Stimulated activated CD4-positive, alpha-beta T cell treated with anti-CD3 and anti-CD28 coated beads, Interleukin-15, amount 100 ng/mL, for 1 hour (primary cell): ENCODE results near the gene VARS2.

Experiments
- DNase-seq, 2 donors: peaks; one replicate each; pipeline ENCODE4 v3.0.0-alpha.2; 2020; ENCODE audit warnings: low read depth in 1 of 2, low spot score in 1 of 2

VARS2 gene

DNA sequence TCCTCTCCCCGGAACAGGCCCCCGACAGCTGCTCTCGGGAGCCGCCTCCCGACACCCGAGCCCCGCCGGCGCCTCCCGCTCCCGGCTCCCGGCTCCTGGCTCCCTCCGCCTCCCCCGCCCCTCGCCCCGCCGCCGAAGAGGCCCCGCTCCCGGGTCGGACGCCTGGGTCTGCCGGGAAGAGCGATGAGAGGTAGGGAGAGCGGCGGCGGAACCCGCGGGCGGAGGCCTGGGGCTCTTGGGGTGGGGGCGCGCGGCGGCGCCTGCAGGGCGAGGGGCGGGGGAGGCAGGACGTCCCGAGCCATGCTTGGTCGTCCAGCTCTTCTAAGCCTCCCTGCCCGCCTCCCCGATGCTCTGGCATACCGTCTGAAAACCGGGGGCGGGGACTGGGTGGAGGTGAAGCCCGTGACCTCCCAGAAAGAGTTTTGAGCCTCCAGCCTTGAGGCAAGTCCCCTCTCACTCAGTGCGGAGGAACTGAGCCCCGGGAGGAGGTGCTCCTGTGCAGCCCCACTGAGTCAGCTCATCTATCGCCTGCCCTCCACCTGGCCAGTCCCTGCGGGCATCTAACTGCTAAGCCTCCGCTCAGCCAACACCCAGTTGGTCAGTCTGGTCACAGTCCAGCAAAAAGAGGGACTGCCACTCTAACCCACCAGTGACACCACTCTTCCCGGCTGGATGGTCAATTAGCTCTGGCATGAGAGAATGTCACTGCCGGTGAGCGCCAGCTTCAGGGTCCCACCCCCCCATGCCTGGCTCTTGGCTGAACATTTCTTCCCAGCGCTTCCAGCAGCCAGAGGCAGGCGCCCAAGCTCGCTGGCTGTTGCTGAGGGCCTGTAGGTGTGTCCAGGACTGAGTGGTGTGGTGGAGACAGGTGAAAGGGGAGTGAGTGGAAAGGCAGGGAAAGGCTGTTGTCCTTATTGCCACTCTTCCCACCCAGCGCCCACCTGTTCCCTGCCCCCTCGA, 29.2 kb upstream of the VARS2 start:
- no peak for DNase-seq

DNA sequence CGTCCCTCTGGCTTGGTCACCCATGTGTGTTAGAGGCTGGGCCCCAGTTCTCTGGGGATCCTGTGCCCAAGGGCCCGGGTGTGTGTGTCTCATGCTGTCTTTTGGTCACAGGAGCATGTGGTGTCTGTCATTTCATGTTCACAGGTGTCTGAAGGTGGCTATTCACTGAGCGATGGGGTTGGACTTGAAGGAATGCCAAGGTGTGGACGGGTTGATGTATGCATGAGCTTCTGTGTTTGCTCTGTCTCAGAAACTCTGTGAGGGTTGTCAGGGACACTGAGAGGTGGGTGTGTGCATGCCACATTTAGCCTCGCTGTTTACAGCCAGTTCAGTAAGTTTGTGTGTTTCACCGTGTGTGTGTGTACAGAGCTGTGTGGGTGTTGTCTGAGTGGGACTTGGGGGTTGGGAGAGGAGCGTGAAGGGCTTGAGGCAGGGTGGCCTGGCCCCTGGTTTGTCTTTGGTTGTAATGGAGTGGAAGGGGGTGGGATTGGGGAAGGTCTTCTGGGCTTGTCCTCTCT, 28.5 kb upstream of the VARS2 start:
- no peak for DNase-seq

DNA sequence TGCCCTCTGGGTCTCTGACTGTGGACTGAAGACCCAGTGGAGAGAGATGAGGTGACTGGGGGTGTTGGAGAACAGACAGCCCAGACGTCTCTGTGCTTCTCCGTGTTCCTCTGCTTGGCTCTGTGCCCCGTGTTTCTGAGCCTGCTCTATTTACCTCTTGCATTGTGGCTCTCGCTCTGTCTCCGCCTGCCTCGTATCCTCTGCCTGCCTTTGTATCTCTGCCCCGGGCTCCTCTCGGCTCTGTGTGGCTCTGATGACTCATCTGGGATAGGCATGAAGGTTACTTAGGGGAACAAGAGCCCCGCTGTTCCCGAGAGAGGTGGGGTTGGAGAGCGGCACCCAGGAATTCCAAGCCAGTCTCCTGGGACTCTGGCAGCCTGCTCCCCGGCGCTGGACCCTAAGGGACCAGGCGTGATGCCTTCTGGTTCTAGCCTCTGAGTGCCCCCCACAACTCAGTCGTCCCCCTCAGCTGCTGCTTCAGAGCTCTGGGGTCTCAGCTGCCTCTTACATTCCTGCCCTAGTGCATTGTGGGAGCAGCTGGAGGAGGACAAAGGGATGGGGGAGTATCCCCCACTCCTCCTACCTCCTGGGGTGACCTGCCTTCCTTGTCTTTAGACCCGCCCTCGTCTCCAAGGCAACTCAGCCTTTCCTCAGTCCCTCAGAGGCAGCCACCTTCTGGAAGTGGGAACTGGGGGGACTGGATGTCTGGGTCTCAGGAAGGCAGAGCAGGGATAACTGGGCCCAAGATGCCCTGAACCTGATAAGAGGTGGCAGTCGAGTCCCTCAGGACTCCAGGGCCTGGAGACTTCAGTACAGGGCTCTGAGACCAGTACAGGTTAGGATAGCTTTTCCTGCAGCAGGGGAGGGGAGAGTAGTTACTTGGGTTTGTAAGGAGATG, 27.8 kb upstream of the VARS2 start:
- no peak for DNase-seq

DNA sequence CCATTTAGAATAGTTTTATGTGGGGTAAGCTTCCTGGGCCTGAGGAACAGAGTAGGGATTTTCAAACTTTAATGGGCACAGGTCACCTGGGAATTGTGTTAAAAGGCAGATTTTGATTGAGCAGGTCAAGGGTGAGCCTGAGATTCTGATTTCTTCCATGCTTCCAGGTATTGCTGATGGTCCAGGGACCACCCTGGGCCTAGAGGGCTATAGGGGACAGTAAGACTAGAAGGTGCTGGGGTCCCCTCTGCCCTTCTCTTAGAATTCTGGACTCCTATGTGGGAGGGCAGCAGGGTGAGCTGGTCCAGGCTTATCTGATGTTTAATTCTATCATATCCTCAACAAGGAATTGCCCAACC, 27.2 kb upstream of the VARS2 start:
- no peak for DNase-seq

DNA sequence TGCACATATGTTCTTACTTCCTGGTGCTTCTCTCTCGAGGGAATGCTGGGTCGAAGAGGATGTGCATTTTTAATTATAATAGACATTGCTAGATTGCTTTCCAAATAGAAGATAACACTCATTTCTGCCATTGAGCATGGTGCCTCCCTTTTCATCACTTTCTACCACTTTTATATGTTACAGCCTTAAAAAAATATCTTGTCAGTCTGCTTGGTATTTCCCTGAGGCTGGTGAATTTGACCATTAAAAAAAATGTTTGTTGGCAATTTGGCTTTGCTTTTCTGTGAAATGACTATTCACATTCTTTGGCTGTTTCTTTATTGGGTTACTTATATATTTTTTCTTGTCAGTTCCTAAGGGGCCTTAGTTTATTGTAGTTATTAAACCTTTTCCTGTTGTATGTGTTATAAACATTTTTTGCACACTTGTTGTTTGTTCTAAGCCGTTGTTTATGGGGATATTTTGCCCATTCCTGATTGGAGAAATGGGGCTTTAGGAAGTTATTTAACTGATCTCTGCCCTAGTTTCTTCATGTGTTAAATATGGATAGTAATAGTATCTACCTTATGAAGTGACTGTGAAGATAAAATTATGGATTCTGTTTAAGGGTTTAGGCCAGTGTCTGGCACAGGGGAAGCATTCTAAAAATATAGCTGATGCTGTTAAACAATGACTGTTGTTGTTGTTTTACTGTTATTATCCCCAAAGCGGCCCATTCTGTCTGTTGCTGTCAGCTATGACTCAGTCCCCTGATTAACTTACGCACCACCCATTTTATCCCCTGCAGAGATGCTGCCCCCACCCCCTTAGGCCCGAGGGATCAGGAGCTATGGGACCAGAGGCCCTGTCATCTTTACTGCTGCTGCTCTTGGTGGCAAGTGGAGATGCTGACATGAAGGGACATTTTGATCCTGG, 25.9 kb upstream of the VARS2 start:
- no peak for DNase-seq

DNA sequence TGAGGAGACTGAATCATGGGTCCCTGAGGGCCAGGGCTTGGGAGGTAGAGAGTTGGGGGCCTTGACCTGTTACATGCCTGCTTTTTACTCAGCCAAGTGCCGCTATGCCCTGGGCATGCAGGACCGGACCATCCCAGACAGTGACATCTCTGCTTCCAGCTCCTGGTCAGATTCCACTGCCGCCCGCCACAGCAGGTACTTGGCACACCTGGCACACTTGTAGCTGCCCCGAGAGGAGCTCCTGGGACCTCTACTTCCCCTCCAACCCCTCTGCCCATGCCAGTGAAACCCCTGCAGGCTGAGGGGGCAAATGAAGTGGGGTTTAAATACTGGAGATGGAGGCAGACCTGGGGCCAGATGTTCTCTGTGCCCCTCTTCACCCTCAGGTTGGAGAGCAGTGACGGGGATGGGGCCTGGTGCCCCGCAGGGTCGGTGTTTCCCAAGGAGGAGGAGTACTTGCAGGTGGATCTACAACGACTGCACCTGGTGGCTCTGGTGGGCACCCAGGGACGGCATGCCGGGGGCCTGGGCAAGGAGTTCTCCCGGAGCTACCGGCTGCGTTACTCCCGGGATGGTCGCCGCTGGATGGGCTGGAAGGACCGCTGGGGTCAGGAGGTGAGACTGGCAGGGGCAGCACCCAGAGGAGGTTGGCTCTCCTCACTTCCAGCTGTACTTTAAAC, 25.1 kb upstream of the VARS2 start:
- no peak for DNase-seq

DNA sequence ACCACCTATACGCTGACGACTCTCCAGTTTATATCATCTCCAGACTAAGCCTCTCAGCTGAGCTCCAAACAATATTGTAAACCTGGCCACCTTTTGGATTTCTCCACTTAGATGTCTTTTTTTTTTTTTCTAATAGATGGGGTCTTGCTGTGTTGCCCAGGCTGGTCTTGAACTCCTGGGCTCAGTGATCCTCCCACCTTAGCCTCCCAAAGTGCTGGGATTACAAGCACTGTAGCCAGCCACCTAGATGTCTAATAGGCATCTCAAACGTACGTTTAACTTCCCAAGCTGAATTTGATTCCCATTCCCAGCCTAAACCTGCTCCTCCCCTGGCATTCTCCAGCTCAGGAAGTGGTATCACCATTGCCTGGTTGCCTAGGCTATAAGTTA, 24.5 kb upstream of the VARS2 start:
- DNase-seq, result no peak

DNA sequence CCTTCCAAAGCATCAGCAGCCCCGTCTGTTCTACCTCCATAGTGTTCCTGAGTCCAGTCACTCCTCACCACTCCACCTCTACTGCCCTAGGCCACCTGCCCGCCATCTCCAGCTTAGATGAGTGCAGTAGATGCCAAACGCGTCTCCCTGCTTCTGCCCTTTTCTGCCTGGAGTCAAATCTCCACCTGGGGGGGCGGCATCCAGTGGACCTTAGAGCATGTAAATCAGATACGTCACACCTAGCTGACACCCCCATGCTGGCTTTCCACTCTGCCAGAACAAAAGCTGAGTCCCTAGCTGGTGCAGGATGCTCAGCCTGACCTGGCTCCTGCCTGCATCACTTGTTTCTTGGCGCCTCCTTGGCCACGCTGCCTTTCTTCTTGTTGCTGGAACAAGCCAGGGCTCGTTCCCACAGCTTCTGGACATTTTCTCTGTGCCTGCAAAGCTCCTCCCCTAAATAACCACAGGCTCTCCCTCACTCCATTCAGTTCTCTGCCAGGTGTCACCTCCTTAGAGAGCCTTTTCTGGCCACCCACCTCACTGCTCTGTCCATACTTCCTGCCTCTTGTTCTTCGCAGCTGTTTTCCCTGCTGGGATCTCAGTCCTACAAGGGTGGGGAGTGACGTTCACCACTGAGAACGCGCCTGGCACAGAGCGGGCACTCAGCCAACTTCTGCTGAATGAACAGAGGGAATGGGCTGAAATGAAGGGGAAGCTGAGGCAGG, 24.0 kb upstream of the VARS2 start:
- DNase-seq, result no peak

DNA sequence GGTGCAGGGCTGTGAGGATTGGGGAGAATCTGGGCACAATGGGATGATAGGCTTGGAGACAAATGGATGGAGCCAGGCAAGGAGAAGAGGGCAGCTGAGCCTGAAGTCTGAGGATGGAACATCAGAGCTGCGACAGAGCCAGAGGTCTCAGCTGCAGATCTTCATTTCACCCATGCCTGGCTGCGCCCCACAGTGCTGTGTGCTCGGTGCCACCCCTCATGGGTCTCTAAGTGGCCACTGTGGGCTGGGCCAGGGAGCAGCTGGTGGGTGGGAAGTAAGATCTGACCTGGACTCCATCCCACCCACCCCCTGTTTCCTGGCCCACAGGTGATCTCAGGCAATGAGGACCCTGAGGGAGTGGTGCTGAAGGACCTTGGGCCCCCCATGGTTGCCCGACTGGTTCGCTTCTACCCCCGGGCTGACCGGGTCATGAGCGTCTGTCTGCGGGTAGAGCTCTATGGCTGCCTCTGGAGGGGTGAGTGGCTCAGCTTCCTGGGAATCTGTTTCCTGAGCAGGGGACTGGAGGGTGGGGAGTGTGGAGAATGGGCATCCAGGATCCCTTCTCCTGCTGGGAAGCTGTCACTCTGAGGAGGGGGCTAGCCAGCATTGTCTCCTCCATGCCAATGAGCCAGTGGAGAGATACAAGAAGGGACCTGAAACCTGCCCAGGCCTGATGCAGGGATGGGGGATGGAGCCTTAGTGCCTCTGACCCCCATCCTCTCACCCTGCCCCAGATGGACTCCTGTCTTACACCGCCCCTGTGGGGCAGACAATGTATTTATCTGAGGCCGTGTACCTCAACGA, 23.2 kb upstream of the VARS2 start:
- DNase-seq, result no peak

DNA sequence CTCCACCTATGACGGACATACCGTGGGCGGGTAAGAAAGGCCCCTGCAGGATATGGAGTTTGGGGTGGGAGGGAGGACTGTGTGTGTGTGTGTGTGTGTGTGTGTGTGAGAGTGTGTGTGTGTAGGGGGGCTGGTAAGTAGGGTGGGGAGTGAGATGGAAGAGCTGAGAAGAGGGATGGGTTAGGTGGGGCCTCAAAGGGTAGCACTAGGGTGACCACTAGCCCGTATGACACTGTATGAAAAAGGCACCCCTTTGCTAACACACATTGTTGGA, 22.7 kb upstream of the VARS2 start:
- no peak for DNase-seq

DNA sequence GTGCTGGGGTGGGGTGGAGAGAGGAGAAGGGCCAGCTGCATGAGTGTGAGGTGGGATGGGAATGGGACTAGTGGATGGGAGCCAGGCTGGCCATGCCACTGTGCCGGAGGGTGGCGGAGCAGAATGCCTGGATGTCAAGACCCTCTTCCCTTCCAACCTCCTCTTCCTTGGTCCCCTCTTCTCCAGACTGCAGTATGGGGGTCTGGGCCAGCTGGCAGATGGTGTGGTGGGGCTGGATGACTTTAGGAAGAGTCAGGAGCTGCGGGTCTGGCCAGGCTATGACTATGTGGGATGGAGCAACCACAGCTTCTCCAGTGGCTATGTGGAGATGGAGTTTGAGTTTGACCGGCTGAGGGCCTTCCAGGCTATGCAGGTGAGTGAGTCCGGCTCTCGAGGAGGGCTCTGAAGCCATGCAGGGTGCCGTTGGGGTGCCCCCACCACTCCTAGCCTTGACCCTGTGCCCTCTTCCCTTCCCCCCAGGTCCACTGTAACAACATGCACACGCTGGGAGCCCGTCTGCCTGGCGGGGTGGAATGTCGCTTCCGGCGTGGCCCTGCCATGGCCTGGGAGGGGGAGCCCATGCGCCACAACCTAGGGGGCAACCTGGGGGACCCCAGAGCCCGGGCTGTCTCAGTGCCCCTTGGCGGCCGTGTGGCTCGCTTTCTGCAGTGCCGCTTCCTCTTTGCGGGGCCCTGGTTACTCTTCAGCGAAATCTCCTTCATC, 22.1 kb upstream of the VARS2 start:
- no peak for DNase-seq

DNA sequence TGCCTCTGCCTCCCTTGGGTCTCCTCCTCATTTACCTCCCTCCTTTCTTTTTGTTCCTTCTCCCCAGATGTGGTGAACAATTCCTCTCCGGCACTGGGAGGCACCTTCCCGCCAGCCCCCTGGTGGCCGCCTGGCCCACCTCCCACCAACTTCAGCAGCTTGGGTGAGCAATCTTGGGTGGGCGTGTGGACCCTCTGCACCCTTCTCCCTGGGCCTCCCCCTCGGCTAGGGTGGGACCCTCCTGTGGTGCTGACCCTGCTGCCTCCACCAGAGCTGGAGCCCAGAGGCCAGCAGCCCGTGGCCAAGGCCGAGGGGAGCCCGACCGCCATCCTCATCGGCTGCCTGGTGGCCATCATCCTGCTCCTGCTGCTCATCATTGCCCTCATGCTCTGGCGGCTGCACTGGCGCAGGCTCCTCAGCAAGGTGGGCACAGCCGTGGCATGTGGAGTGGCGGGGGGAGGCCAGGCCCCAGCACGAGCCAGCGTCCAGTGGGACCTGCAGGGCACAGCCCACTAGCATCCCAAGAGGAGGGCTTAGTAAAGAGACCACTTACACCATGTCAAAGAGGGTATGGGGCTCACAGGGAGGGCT, 20.9 kb upstream of the VARS2 start:
- no peak for DNase-seq

DNA sequence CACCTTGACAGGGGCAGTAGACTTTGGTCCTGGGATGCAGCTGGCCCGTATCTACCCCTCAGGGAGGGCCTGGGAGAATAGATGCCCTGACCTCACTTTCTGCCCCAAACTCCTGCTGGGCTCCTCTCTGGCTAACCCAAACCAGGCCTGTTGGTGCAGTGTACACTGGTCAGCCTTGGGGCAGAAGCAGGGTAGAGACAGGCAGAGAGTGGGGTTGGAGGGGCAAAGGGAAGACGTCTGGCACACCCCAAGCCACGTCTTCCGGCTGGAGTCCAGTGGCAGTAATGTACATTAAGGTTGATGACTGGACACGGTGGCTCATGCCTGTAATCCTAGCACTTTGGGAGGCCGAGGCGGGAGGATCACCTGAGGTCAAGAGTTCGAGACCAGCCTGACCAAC, 20.4 kb upstream of the VARS2 start:
- no peak for DNase-seq

DNA sequence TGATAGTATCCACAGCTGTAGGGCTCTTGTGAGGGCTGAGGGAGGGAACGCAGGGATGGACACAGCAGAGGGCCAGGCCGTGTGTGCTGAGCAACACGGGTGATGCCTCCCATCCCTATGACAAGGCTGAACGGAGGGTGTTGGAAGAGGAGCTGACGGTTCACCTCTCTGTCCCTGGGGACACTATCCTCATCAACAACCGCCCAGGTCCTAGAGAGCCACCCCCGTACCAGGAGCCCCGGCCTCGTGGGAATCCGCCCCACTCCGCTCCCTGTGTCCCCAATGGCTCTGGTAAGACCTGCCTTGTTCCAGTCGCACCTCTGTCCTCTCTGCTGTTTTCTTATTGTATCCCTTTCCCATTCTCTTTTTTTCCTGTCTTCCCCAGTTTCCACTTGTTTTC, 19.7 kb upstream of the VARS2 start:
- DNase-seq, result no peak

DNA sequence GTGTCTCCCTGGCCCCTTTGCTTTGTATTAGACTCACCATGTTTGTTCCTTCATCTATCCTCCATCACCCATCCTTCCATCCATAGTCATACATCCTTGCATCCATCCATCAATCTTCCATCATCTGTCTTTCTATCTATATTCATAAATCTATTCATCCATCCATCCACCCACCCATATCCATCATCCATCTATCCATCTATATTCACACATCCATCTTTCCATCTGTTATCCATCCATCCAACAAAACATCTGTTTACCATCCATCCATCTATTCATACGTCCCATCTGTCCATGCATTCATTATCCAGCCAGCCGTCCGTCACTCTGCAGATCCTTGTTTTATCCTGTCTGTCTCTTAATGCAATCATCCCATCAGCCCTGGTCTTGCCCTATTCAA, 19.1 kb upstream of the VARS2 start:
- no peak for DNase-seq

DNA sequence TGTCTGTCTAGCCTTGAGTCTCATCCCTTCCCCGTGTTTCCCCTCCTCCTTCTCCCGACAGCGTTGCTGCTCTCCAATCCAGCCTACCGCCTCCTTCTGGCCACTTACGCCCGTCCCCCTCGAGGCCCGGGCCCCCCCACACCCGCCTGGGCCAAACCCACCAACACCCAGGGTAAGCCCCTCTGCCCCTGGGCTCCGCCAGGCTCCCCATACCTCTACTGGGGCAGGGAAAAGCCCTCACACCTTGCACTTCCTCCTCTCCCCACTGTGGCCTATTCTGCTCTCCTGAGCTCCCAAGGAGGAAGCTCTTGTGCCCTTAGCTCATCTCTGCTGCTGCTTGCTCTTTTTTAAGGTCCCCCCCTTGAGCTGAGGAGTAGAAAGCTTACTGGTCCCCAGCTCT, 18.7 kb upstream of the VARS2 start:
- DNase-seq, result no peak

DNA sequence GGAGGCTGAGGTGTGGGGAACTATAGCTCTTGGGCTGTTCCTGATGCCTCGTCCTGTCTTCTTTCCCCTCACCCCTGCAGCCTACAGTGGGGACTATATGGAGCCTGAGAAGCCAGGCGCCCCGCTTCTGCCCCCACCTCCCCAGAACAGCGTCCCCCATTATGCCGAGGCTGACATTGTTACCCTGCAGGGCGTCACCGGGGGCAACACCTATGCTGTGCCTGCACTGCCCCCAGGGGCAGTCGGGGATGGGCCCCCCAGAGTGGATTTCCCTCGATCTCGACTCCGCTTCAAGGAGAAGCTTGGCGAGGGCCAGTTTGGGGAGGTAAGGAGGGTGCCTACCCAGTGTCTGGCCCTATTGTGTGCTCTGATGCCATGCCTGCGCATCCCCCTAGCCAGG, 17.5 kb upstream of the VARS2 start:
- no peak for DNase-seq

DNA sequence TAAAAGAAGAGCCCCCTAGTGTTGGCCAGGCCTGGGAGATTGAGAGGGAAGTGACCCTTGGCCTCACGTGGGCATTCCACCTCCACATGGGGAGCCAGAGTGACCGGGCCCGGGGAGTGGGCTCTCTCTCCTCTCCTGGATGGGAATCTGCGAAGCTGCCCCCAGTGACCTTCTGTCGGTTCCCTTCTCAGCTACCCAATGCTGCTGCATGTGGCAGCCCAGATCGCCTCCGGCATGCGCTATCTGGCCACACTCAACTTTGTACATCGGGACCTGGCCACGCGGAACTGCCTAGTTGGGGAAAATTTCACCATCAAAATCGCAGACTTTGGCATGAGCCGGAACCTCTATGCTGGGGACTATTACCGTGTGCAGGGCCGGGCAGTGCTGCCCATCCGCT, 16.2 kb upstream of the VARS2 start:
- no peak for DNase-seq
